GM19467 (cell line): ENCODE data around the gene FOXP1.
"Not testable (repeated sequence)": the region's sequence is repeated elsewhere in the genome, so short reads cannot be mapped to it uniquely, and the experiment has no call there.

Experiments
- ATAC-seq: cut with Tn5 transposase; IDR thresholded peaks from one replicate; pipeline ENCODE4 v1.9.1; 2021; ENCODE audit warnings: mild to moderate bottlenecking, moderate library complexity; ENCODE audit not compliant: unreplicated experiment

The FOXP1 gene

GRCh38 chr3:71351403-71352149 lies 232.0 kb downstream of the FOXP1 start:
- ATAC-seq, result no peak

GRCh38 chr3:71350998-71351397 lies 232.5 kb downstream of the FOXP1 start:
- ATAC-seq, result no peak

- ATAC-seq, result no peak
Observed at GRCh38 chr3:71348831-71349230, 234.7 kb downstream of the FOXP1 start.

GRCh38 chr3:71348001-71348632 lies 235.4 kb downstream of the FOXP1 start:
- ATAC-seq, result no peak

- no peak for ATAC-seq
Observed at GRCh38 chr3:71346061-71346460, 237.5 kb downstream of the FOXP1 start.

GRCh38 chr3:71345429-71346040 lies 238.0 kb downstream of the FOXP1 start:
- no peak for ATAC-seq

GRCh38 chr3:71341721-71342120 lies 241.8 kb downstream of the FOXP1 start:
- no peak for ATAC-seq

- no peak for ATAC-seq
Observed at GRCh38 chr3:71339049-71339448, 244.5 kb downstream of the FOXP1 start.

- no peak for ATAC-seq
Observed at GRCh38 chr3:71332813-71333212, 250.7 kb downstream of the FOXP1 start.

- no peak for ATAC-seq
Observed at GRCh38 chr3:71330909-71331308, 252.6 kb downstream of the FOXP1 start.

GRCh38 chr3:71330505-71330904 lies 253.0 kb downstream of the FOXP1 start:
- ATAC-seq, result no peak

- ATAC-seq, result no peak
Observed at GRCh38 chr3:71329817-71330216, 253.7 kb downstream of the FOXP1 start.

GRCh38 chr3:71328926-71329325 lies 254.6 kb downstream of the FOXP1 start:
- ATAC-seq, result no peak

GRCh38 chr3:71327936-71328335 lies 255.6 kb downstream of the FOXP1 start:
- ATAC-seq, result no peak

- ATAC-seq, result no peak
Observed at GRCh38 chr3:71325715-71326114, 257.8 kb downstream of the FOXP1 start.

GRCh38 chr3:71324224-71324623 lies 259.3 kb downstream of the FOXP1 start:
- ATAC-seq, result not testable (repeated sequence)

GRCh38 chr3:71323558-71323957 lies 260.0 kb downstream of the FOXP1 start:
- ATAC-seq, result no peak

- ATAC-seq, result no peak
Observed at GRCh38 chr3:71322154-71322553, 261.4 kb downstream of the FOXP1 start.

GRCh38 chr3:71319771-71320170 lies 263.8 kb downstream of the FOXP1 start:
- ATAC-seq, result no peak

GRCh38 chr3:71318458-71318827 lies 265.1 kb downstream of the FOXP1 start:
- no peak for ATAC-seq

GRCh38 chr3:71317749-71318457 lies 265.6 kb downstream of the FOXP1 start:
- ATAC-seq, result no peak

- ATAC-seq, result no peak
Observed at GRCh38 chr3:71317140-71317539, 266.4 kb downstream of the FOXP1 start.
